ENCODE results near the gene WASL. TPM values are rescaled to one million over a fixed set of nuclear protein-coding genes. Genes with fewer than 3 reads are reported as not detected.
"Not testable (repeated sequence)": the region's sequence is repeated elsewhere in the genome, so short reads cannot be mapped to it uniquely, and the experiment has no call there.

Gene WASL
- total RNA-seq, 1 donor from 2014 or later = 33.7 TPM

- peaks cover 10% of the 10 kb centered on the region for H3K4me1 Mint-ChIP-seq (ENCODE audit: unreplicated experiment)
These were observed 108.2 kb downstream of the WASL start for GRCh38 chr7:123640583-123640982.

GRCh38 chr7:123639631-123640030 is 109.2 kb downstream of the WASL start:
- Mint-ChIP-seq H3K27ac (ENCODE audit: unreplicated experiment) (no peak overlapping the region), H3K9me3 (ENCODE audit: unreplicated experiment) (no peaks in the 10 kb centered on the region), H3K36me3 (ENCODE audit: low read depth, unreplicated experiment) (no peaks in the 10 kb centered on the region), H3K4me1 (ENCODE audit: unreplicated experiment) (peaks cover 10% of the 10 kb centered on the region), H3K4me3 (ENCODE audit: unreplicated experiment) (no peak overlapping the region), H3K27me3 (ENCODE audit: unreplicated experiment) (peaks cover 4% of the 10 kb centered on the region)
- TF ChIP-seq, protein P1, sequence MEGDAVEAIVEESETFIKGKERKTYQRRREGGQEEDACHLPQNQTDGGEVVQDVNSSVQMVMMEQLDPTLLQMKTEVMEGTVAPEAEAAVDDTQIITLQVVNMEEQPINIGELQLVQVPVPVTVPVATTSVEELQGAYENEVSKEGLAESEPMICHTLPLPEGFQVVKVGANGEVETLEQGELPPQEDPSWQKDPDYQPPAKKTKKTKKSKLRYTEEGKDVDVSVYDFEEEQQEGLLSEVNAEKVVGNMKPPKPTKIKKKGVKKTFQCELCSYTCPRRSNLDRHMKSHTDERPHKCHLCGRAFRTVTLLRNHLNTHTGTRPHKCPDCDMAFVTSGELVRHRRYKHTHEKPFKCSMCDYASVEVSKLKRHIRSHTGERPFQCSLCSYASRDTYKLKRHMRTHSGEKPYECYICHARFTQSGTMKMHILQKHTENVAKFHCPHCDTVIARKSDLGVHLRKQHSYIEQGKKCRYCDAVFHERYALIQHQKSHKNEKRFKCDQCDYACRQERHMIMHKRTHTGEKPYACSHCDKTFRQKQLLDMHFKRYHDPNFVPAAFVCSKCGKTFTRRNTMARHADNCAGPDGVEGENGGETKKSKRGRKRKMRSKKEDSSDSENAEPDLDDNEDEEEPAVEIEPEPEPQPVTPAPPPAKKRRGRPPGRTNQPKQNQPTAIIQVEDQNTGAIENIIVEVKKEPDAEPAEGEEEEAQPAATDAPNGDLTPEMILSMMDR (IDR thresholded peaks at IDR 0.05; ENCODE audit: unreplicated experiment) = no peak
- no peak for DNase-seq (ENCODE audit: low spot score)

More at GRCh38 chr7:123640583-123640982, 108.2 kb downstream of the WASL start:
- Mint-ChIP-seq H3K27me3 (ENCODE audit: unreplicated experiment) (peaks cover 4% of the 10 kb centered on the region), H3K36me3 (ENCODE audit: low read depth, unreplicated experiment) (no peaks in the 10 kb centered on the region), H3K4me3 (ENCODE audit: unreplicated experiment) (no peak overlapping the region), H3K9me3 (ENCODE audit: unreplicated experiment) (no peaks in the 10 kb centered on the region), H3K27ac (ENCODE audit: unreplicated experiment) (no peak overlapping the region)
- DNase-seq (ENCODE audit: low spot score) = no peak
- TF ChIP-seq, protein P1 (IDR thresholded peaks at IDR 0.05; ENCODE audit: unreplicated experiment) = no peak

GRCh38 chr7:123637878-123638277 is 110.9 kb downstream of the WASL start:
- H3K27ac Mint-ChIP-seq (ENCODE audit: unreplicated experiment) = no peak overlapping the region
- DNase-seq (ENCODE audit: low spot score) = no peak
- TF ChIP-seq, protein P1 (IDR thresholded peaks at IDR 0.05; ENCODE audit: unreplicated experiment) = no peak
- H3K4me3 Mint-ChIP-seq (ENCODE audit: unreplicated experiment) = no peak overlapping the region
- H3K9me3 Mint-ChIP-seq (ENCODE audit: unreplicated experiment) = no peaks in the 10 kb centered on the region
- H3K27me3 Mint-ChIP-seq (ENCODE audit: unreplicated experiment) = peaks cover 3% of the 10 kb centered on the region
- H3K36me3 Mint-ChIP-seq (ENCODE audit: low read depth, unreplicated experiment) = no peaks in the 10 kb centered on the region
- H3K4me1 Mint-ChIP-seq (ENCODE audit: unreplicated experiment) = peaks cover 6% of the 10 kb centered on the region

DNA sequence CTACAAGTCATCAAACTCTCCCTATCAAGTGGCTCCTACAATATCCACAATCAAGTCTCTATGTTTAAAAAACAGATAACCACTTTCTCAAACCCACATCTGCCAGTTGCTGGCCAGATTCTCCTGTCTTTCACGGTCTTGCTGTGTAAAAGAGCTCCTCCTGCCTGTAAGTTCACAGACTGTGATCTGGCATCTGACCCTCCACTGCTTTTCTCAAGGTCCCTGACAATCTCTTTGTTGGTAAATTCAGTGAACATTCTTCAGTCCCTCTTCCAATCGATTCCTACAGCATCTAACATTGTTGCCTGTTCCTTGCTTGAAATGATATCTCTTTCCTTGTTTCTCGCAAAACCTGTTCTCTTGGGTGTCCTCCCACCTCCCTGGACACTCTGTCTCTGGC is 111.6 kb downstream of the WASL start:
- DNase-seq (ENCODE audit: low spot score) = no peak
- no peak overlapping the region for H3K4me3 Mint-ChIP-seq (ENCODE audit: unreplicated experiment)
- H3K9me3 Mint-ChIP-seq (ENCODE audit: unreplicated experiment) = no peaks in the 10 kb centered on the region
- TF ChIP-seq, protein P1 (IDR thresholded peaks at IDR 0.05; ENCODE audit: unreplicated experiment) = no peak
- no peaks in the 10 kb centered on the region for H3K36me3 Mint-ChIP-seq (ENCODE audit: low read depth, unreplicated experiment)
- no peak overlapping the region for H3K27ac Mint-ChIP-seq (ENCODE audit: unreplicated experiment)
- H3K27me3 Mint-ChIP-seq (ENCODE audit: unreplicated experiment) = peaks cover 3% of the 10 kb centered on the region
- peaks cover 6% of the 10 kb centered on the region for H3K4me1 Mint-ChIP-seq (ENCODE audit: unreplicated experiment)

GRCh38 chr7:123635551-123636359 is 113.0 kb downstream of the WASL start:
- Mint-ChIP-seq H3K9me3 (ENCODE audit: unreplicated experiment) (no peaks in the 10 kb centered on the region), H3K27ac (ENCODE audit: unreplicated experiment) (no peak overlapping the region), H3K36me3 (ENCODE audit: low read depth, unreplicated experiment) (no peaks in the 10 kb centered on the region), H3K4me1 (ENCODE audit: unreplicated experiment) (peaks cover 6% of the 10 kb centered on the region), H3K4me3 (ENCODE audit: unreplicated experiment) (no peak overlapping the region), H3K27me3 (ENCODE audit: unreplicated experiment) (peaks cover 3% of the 10 kb centered on the region)
- TF ChIP-seq, protein P1 (IDR thresholded peaks at IDR 0.05; ENCODE audit: unreplicated experiment) = peak; percentile 44
- no peak for DNase-seq (ENCODE audit: low spot score)

DNA sequence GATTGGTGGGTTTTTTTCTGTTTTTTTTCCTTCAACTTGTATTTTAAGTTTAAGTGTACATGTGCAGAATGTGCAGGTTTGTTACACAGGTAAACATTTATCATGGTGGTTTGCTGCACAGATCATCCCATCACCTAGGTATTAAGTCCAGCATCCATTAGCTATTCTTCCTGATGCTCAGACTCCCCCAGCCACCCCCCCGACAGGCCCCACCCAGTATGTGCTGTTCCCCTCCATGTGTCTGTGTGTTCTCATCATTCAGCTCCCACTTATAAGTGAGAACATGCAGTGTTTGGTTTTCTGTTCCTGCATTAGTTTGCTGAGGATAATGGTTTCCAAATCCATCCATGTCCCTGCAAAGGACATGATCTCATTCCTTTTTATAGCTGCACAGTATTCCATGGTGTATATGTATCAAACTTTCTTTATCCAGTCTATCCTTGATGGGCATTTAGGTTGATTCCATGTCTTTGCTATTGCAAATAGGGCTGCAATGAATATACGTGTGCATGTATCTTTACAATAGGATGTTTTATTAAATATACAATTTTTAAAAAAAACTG is 114.7 kb downstream of the WASL start:
- H3K4me1 Mint-ChIP-seq (ENCODE audit: unreplicated experiment); H3K9me3 Mint-ChIP-seq (ENCODE audit: unreplicated experiment); H3K4me3 Mint-ChIP-seq (ENCODE audit: unreplicated experiment); H3K27ac Mint-ChIP-seq (ENCODE audit: unreplicated experiment); H3K27me3 Mint-ChIP-seq (ENCODE audit: unreplicated experiment); DNase-seq (ENCODE audit: low spot score); H3K36me3 Mint-ChIP-seq (ENCODE audit: low read depth, unreplicated experiment): not testable (repeated sequence)

Measured in endothelial cell (in vitro differentiated cells).